ENCODE measurements around the gene NSG2. TPM values are rescaled to one million over a fixed set of nuclear protein-coding genes. Genes with fewer than 3 reads are reported as not detected.
"Not testable (repeated sequence)": the region's sequence is repeated elsewhere in the genome, so short reads cannot be mapped to it uniquely, and the experiment has no call there.

The NSG2 gene
- total and polyA plus RNA-seq, 4 donors: 105 to 460 (median 404) TPM

GRCh38 chr5:174094857-174095606 is 49.5 kb downstream of the NSG2 start:
- H3K4me1 ChIP-seq (ENCODE audit: control insufficient read depth, insufficient read depth, low read length): peaks cover 41% of the 10 kb centered on the region
- no peaks in the 10 kb centered on the region for H3K9me3 ChIP-seq (ENCODE audit: control insufficient read depth, insufficient read depth, low read length)
- H3K27ac ChIP-seq (ENCODE audit: low read depth, low read length): no peak overlapping the region
- H3K4me3 ChIP-seq (ENCODE audit: low read depth, low read length): no peak overlapping the region
- DNase-seq (ENCODE audit: low read depth in 4 of 6, low spot score in 6 of 6): no peak
- H3K36me3 ChIP-seq (ENCODE audit: control insufficient read depth, insufficient read depth, low read length): peaks cover 7% of the 10 kb centered on the region
- 88% methylated on average over 10 of the region's 10 CpGs for WGBS (ENCODE audit: insufficient coverage)
- no peaks in the 10 kb centered on the region for H3K27me3 ChIP-seq (ENCODE audit: control insufficient read depth, insufficient read depth, low read length)

GRCh38 chr5:174096619-174097018 is 51.1 kb downstream of the NSG2 start:
- Histone ChIP-seq H3K36me3 (ENCODE audit: control insufficient read depth, insufficient read depth, low read length) (peaks cover 7% of the 10 kb centered on the region), H3K9me3 (ENCODE audit: control insufficient read depth, insufficient read depth, low read length) (no peaks in the 10 kb centered on the region), H3K4me3 (ENCODE audit: low read depth, low read length) (no peak overlapping the region), H3K27me3 (ENCODE audit: control insufficient read depth, insufficient read depth, low read length) (no peaks in the 10 kb centered on the region), H3K27ac (ENCODE audit: low read depth, low read length) (no peak overlapping the region), H3K4me1 (ENCODE audit: control insufficient read depth, insufficient read depth, low read length) (peaks cover 37% of the 10 kb centered on the region)
- WGBS (ENCODE audit: insufficient coverage): 100% methylated on average over 1 of the region's 6 CpGs
- no peak for DNase-seq (ENCODE audit: low read depth in 4 of 6, low spot score in 6 of 6)

- Histone ChIP-seq H3K36me3 (ENCODE audit: control insufficient read depth, insufficient read depth, low read length) (peaks cover 7% of the 10 kb centered on the region), H3K4me1 (ENCODE audit: control insufficient read depth, insufficient read depth, low read length) (peaks cover 37% of the 10 kb centered on the region), H3K27me3 (ENCODE audit: control insufficient read depth, insufficient read depth, low read length) (no peaks in the 10 kb centered on the region), H3K9me3 (ENCODE audit: control insufficient read depth, insufficient read depth, low read length) (no peaks in the 10 kb centered on the region), H3K4me3 (ENCODE audit: low read depth, low read length) (no peak overlapping the region), H3K27ac (ENCODE audit: low read depth, low read length) (no peak overlapping the region)
- DNase-seq (ENCODE audit: low read depth in 4 of 6, low spot score in 6 of 6): no peak
- WGBS (ENCODE audit: insufficient coverage): 79% methylated on average over 4 of the region's 4 CpGs
Observed at GRCh38 chr5:174097486-174098185, 52.1 kb downstream of the NSG2 start.

GRCh38 chr5:174098694-174099093 is 53.2 kb downstream of the NSG2 start:
- 78% methylated on average over 13 of the region's 15 CpGs for WGBS (ENCODE audit: insufficient coverage)
- H3K9me3 ChIP-seq (ENCODE audit: control insufficient read depth, insufficient read depth, low read length): no peaks in the 10 kb centered on the region
- no peaks in the 10 kb centered on the region for H3K27me3 ChIP-seq (ENCODE audit: control insufficient read depth, insufficient read depth, low read length)
- no peak for DNase-seq (ENCODE audit: low read depth in 4 of 6, low spot score in 6 of 6)
- H3K27ac ChIP-seq (ENCODE audit: low read depth, low read length): no peak overlapping the region
- H3K4me3 ChIP-seq (ENCODE audit: low read depth, low read length): no peak overlapping the region
- H3K36me3 ChIP-seq (ENCODE audit: control insufficient read depth, insufficient read depth, low read length): peaks cover 7% of the 10 kb centered on the region
- H3K4me1 ChIP-seq (ENCODE audit: control insufficient read depth, insufficient read depth, low read length): peaks cover 37% of the 10 kb centered on the region

- WGBS (ENCODE audit: insufficient coverage): 81% methylated on average over 5 of the region's 5 CpGs
- H3K9me3 ChIP-seq (ENCODE audit: control insufficient read depth, insufficient read depth, low read length): no peaks in the 10 kb centered on the region
- peaks cover 37% of the 10 kb centered on the region for H3K4me1 ChIP-seq (ENCODE audit: control insufficient read depth, insufficient read depth, low read length)
- no peaks in the 10 kb centered on the region for H3K27me3 ChIP-seq (ENCODE audit: control insufficient read depth, insufficient read depth, low read length)
- H3K27ac ChIP-seq (ENCODE audit: low read depth, low read length): no peak overlapping the region
- no peak overlapping the region for H3K4me3 ChIP-seq (ENCODE audit: low read depth, low read length)
- H3K36me3 ChIP-seq (ENCODE audit: control insufficient read depth, insufficient read depth, low read length): peaks cover 9% of the 10 kb centered on the region
- no peak for DNase-seq (ENCODE audit: low read depth in 4 of 6, low spot score in 6 of 6)
Observed at GRCh38 chr5:174100490-174100889, 55.0 kb downstream of the NSG2 start.

- Histone ChIP-seq H3K27ac (ENCODE audit: low read depth, low read length) (no peak overlapping the region), H3K36me3 (ENCODE audit: control insufficient read depth, insufficient read depth, low read length) (peaks cover 9% of the 10 kb centered on the region), H3K27me3 (ENCODE audit: control insufficient read depth, insufficient read depth, low read length) (no peaks in the 10 kb centered on the region), H3K4me1 (ENCODE audit: control insufficient read depth, insufficient read depth, low read length) (peaks cover 36% of the 10 kb centered on the region), H3K4me3 (ENCODE audit: low read depth, low read length) (no peak overlapping the region), H3K9me3 (ENCODE audit: control insufficient read depth, insufficient read depth, low read length) (no peaks in the 10 kb centered on the region)
- WGBS (ENCODE audit: insufficient coverage): 58% methylated on average over 5 of the region's 6 CpGs
- DNase-seq (ENCODE audit: low read depth in 4 of 6, low spot score in 6 of 6): no peak
Observed at GRCh38 chr5:174101195-174101730, 55.8 kb downstream of the NSG2 start.

- Histone ChIP-seq H3K36me3 (ENCODE audit: control insufficient read depth, insufficient read depth, low read length) (peaks cover 15% of the 10 kb centered on the region), H3K4me1 (ENCODE audit: control insufficient read depth, insufficient read depth, low read length) (peaks cover 37% of the 10 kb centered on the region)
- DNase-seq (ENCODE audit: low read depth in 4 of 6, low spot score in 6 of 6); H3K27me3 ChIP-seq (ENCODE audit: control insufficient read depth, insufficient read depth, low read length); H3K4me3 ChIP-seq (ENCODE audit: low read depth, low read length); H3K9me3 ChIP-seq (ENCODE audit: control insufficient read depth, insufficient read depth, low read length); H3K27ac ChIP-seq (ENCODE audit: low read depth, low read length): not testable (repeated sequence)
- WGBS (ENCODE audit: insufficient coverage): no CpG with 5 or more reads among the region's 2 CpGs
Observed at GRCh38 chr5:174102574-174102973, 57.1 kb downstream of the NSG2 start.

GRCh38 chr5:174106997-174107655 is 61.6 kb downstream of the NSG2 start:
- Histone ChIP-seq H3K9me3 (ENCODE audit: control insufficient read depth, insufficient read depth, low read length) (no peaks in the 10 kb centered on the region), H3K4me3 (ENCODE audit: low read depth, low read length) (no peak overlapping the region), H3K4me1 (ENCODE audit: control insufficient read depth, insufficient read depth, low read length) (peaks cover 36% of the 10 kb centered on the region), H3K27ac (ENCODE audit: low read depth, low read length) (no peak overlapping the region), H3K36me3 (ENCODE audit: control insufficient read depth, insufficient read depth, low read length) (peaks cover 18% of the 10 kb centered on the region), H3K27me3 (ENCODE audit: control insufficient read depth, insufficient read depth, low read length) (no peaks in the 10 kb centered on the region)
- no peak for DNase-seq (ENCODE audit: low read depth in 4 of 6, low spot score in 6 of 6)
- 72% methylated on average over 11 of the region's 17 CpGs for WGBS (ENCODE audit: insufficient coverage)

- H3K27me3 ChIP-seq (ENCODE audit: control insufficient read depth, insufficient read depth, low read length): no peaks in the 10 kb centered on the region
- H3K4me1 ChIP-seq (ENCODE audit: control insufficient read depth, insufficient read depth, low read length): peaks cover 37% of the 10 kb centered on the region
- no peak overlapping the region for H3K27ac ChIP-seq (ENCODE audit: low read depth, low read length)
- H3K9me3 ChIP-seq (ENCODE audit: control insufficient read depth, insufficient read depth, low read length): no peaks in the 10 kb centered on the region
- WGBS (ENCODE audit: insufficient coverage): no CpG with 5 or more reads among the region's 6 CpGs
- peaks cover 18% of the 10 kb centered on the region for H3K36me3 ChIP-seq (ENCODE audit: control insufficient read depth, insufficient read depth, low read length)
- no peak for DNase-seq (ENCODE audit: low read depth in 4 of 6, low spot score in 6 of 6)
- no peak overlapping the region for H3K4me3 ChIP-seq (ENCODE audit: low read depth, low read length)
Observed at GRCh38 chr5:174108745-174109144, 63.2 kb downstream of the NSG2 start.

Data from spinal cord (tissue), 10 donors.